ENCODE data around the gene SHKBP1.

- TF ChIP-seq CTCF (conservative IDR thresholded peaks at IDR 0.05; ENCODE audit: low read length), result no peak
- no peak for TF ChIP-seq EZH2phosphoT487 (IDR thresholded peaks at IDR 0.05; ENCODE audit: borderline replicate concordance)
Observed at GRCh38 chr19:40575326-40575725, 1.3 kb upstream of the SHKBP1 start.
